ENCODE results near the gene BNIP1. TPM values are rescaled to one million over a fixed set of nuclear protein-coding genes. Genes with fewer than 3 reads are reported as not detected.

Gene BNIP1
- total RNA-seq, 1 donor from 2014 or later = 8.4 TPM

GRCh38 chr5:173196133-173196952 lies 52.0 kb downstream of the BNIP1 start:
- Histone ChIP-seq H3K4me1 (no peaks in the 10 kb centered on the region), H3K4me3 (no peak overlapping the region), H3K27me3 (ENCODE audit: low read depth) (peaks cover 9% of the 10 kb centered on the region), H3K9me3 (peaks cover 7% of the 10 kb centered on the region), H3K27ac (no peak overlapping the region), H3K36me3 (no peaks in the 10 kb centered on the region)
- intact Hi-C loops (cut with DNase I) = no loop called here
- ATAC-seq (no peak), DNase-seq (no peak)
- no peak for TF ChIP-seq CTCF (IDR thresholded peaks at IDR 0.05)

GRCh38 chr5:173197375-173197891 lies 53.1 kb downstream of the BNIP1 start:
- DNase-seq (no peak), ATAC-seq (no peak)
- TF ChIP-seq CTCF (IDR thresholded peaks at IDR 0.05) = no peak
- Histone ChIP-seq H3K36me3 (no peaks in the 10 kb centered on the region), H3K4me1 (no peaks in the 10 kb centered on the region), H3K4me3 (no peak overlapping the region), H3K9me3 (peaks cover 7% of the 10 kb centered on the region), H3K27me3 (ENCODE audit: low read depth) (peaks cover 15% of the 10 kb centered on the region), H3K27ac (no peak overlapping the region)
- intact Hi-C loops (cut with DNase I) = no loop called here

GRCh38 chr5:173198049-173198448 lies 53.7 kb downstream of the BNIP1 start:
- Histone ChIP-seq H3K9me3 (peaks cover 7% of the 10 kb centered on the region), H3K27me3 (ENCODE audit: low read depth) (peaks cover 21% of the 10 kb centered on the region), H3K27ac (no peak overlapping the region), H3K4me1 (no peaks in the 10 kb centered on the region), H3K4me3 (no peak overlapping the region), H3K36me3 (no peaks in the 10 kb centered on the region)
- intact Hi-C loops (cut with DNase I) = no loop called here
- TF ChIP-seq CTCF (IDR thresholded peaks at IDR 0.05) = no peak
- DNase-seq (no peak), ATAC-seq (no peak)

GRCh38 chr5:173200356-173200755 lies 56.0 kb downstream of the BNIP1 start:
- Histone ChIP-seq H3K4me1 (no peaks in the 10 kb centered on the region), H3K4me3 (no peak overlapping the region), H3K27me3 (ENCODE audit: low read depth) (peaks cover 31% of the 10 kb centered on the region), H3K36me3 (no peaks in the 10 kb centered on the region), H3K9me3 (peaks cover 7% of the 10 kb centered on the region), H3K27ac (no peak overlapping the region)
- ATAC-seq = no peak
- no peak for TF ChIP-seq CTCF (IDR thresholded peaks at IDR 0.05)
- no peak for DNase-seq
- intact Hi-C loops (cut with DNase I) = no loop called here

- no peaks in the 10 kb centered on the region for H3K4me1 ChIP-seq
- intact Hi-C loops (cut with DNase I) = no loop called here
- H3K4me3 ChIP-seq = no peak overlapping the region
- peaks cover 27% of the 10 kb centered on the region for H3K27me3 ChIP-seq (ENCODE audit: low read depth)
- ATAC-seq (no peak), DNase-seq (no peak)
- H3K9me3 ChIP-seq = peaks cover 7% of the 10 kb centered on the region
- H3K36me3 ChIP-seq = no peaks in the 10 kb centered on the region
- TF ChIP-seq CTCF (IDR thresholded peaks at IDR 0.05) = no peak
- H3K27ac ChIP-seq = no peak overlapping the region
Measured at GRCh38 chr5:173201636-173202265, 57.4 kb downstream of the BNIP1 start.
